Activated T-helper 2 cell treated with anti-CD3 and anti-CD28 coated beads, Interferon-gamma antibody, Interleukin-2, Interleukin-4, amounts not matched to agents 10 μg/mL and 5 μg/mL and 100 μg/mL, durations not matched to agents 14 hours and 24 hours and 36 hours (primary cell): Measurements from ENCODE around the gene AIFM3. TPM values are rescaled to one million over a fixed set of nuclear protein-coding genes. Genes with fewer than 3 reads are reported as not detected.
"Not testable (repeated sequence)": the region's sequence is repeated elsewhere in the genome, so short reads cannot be mapped to it uniquely, and the experiment has no call there.

Experiments
- DNase-seq: peaks from one replicate; pipeline ENCODE4 v3.0.0; 2021; ENCODE audit warnings: low spot score
- H3K27ac Mint-ChIP-seq: one replicate; pipeline ENCODE4 v1.8.0; 2021; ENCODE audit warnings: mixed read lengths
- H3K27me3 Mint-ChIP-seq: one replicate; pipeline ENCODE4 v1.8.0; 2021; ENCODE audit warnings: low read depth, mixed read lengths
- H3K36me3 Mint-ChIP-seq: one replicate; pipeline ENCODE4 v1.8.0; 2021; ENCODE audit warnings: low read depth, mixed read lengths
- H3K4me1 Mint-ChIP-seq: one replicate; pipeline ENCODE4 v1.8.0; 2021; ENCODE audit warnings: low read depth, mixed read lengths
- H3K4me3 Mint-ChIP-seq: one replicate; pipeline ENCODE4 v1.8.0; 2021; ENCODE audit warnings: low read depth, mild to moderate bottlenecking, moderate library complexity, mixed read lengths
- H3K9me3 Mint-ChIP-seq: one replicate; pipeline ENCODE4 v1.8.0; 2021; ENCODE audit warnings: mixed read lengths
- intact Hi-C: fragments of 100-400 bp; cut with micrococcal nuclease; formaldehyde crosslinking; loops from one replicate; pipeline ENCODE4 v1.15.1; 2023
- total RNA-seq: library from RNA; stranded (reverse); gene quantifications from 2 replicates; pipeline ENCODE4 v1.2.3, GENCODE V29; 2022

The AIFM3 gene
- total RNA-seq, 1 donor from 2014 or later = 0.23 TPM

- Mint-ChIP-seq H3K9me3 (no peaks in the 10 kb centered on the region), H3K4me3 (no peak overlapping the region), H3K27me3 (peaks cover 20% of the 10 kb centered on the region), H3K4me1 (peaks cover 9% of the 10 kb centered on the region), H3K36me3 (no peaks in the 10 kb centered on the region), H3K27ac (no peak overlapping the region)
- intact Hi-C loops = no loop called here
- no peak for DNase-seq
Observed at GRCh38 chr22:20965888-20966855, 883 bp upstream of the AIFM3 start.

- no peak for DNase-seq
- Mint-ChIP-seq H3K36me3 (no peaks in the 10 kb centered on the region), H3K27ac (no peak overlapping the region), H3K4me3 (no peak overlapping the region), H3K27me3 (peaks cover 20% of the 10 kb centered on the region), H3K4me1 (peaks cover 5% of the 10 kb centered on the region), H3K9me3 (no peaks in the 10 kb centered on the region)
- intact Hi-C loops = no loop called here
Observed at GRCh38 chr22:20967697-20968211, 699 bp downstream of the AIFM3 start.

- no peak overlapping the region for H3K4me3 Mint-ChIP-seq
- no peak for DNase-seq
- H3K9me3 Mint-ChIP-seq = no peaks in the 10 kb centered on the region
- H3K27ac Mint-ChIP-seq = no peak overlapping the region
- H3K27me3 Mint-ChIP-seq = peaks cover 16% of the 10 kb centered on the region
- intact Hi-C loops = no loop called here
- H3K36me3 Mint-ChIP-seq = no peaks in the 10 kb centered on the region
- H3K4me1 Mint-ChIP-seq = peaks cover 5% of the 10 kb centered on the region
Observed at GRCh38 chr22:20968281-20968977, 1.4 kb downstream of the AIFM3 start.

GRCh38 chr22:20970939-20971657 is 4.0 kb downstream of the AIFM3 start:
- intact Hi-C loops = no loop called here
- H3K27ac Mint-ChIP-seq = no peak overlapping the region
- no peak for DNase-seq
- H3K36me3 Mint-ChIP-seq = no peaks in the 10 kb centered on the region
- H3K27me3 Mint-ChIP-seq = peaks cover under 1% of the 10 kb centered on the region
- no peaks in the 10 kb centered on the region for H3K9me3 Mint-ChIP-seq
- no peaks in the 10 kb centered on the region for H3K4me1 Mint-ChIP-seq
- H3K4me3 Mint-ChIP-seq = no peak overlapping the region

- H3K4me3 Mint-ChIP-seq, DNase-seq, H3K27ac Mint-ChIP-seq, H3K36me3 Mint-ChIP-seq, intact Hi-C loops, H3K9me3 Mint-ChIP-seq, H3K27me3 Mint-ChIP-seq, H3K4me1 Mint-ChIP-seq: not testable (repeated sequence)
Observed at GRCh38 chr22:20972014-20972694, 5.1 kb downstream of the AIFM3 start.

GRCh38 chr22:20972933-20973577 is 6.0 kb downstream of the AIFM3 start:
- H3K36me3 Mint-ChIP-seq = no peaks in the 10 kb centered on the region

GRCh38 chr22:20973634-20974286 is 6.7 kb downstream of the AIFM3 start:
- H3K4me1 Mint-ChIP-seq = peaks cover under 1% of the 10 kb centered on the region
- H3K36me3 Mint-ChIP-seq = no peaks in the 10 kb centered on the region
- intact Hi-C loops = no loop called here
- H3K4me3 Mint-ChIP-seq = no peak overlapping the region
- H3K9me3 Mint-ChIP-seq = peaks cover 8% of the 10 kb centered on the region
- no peaks in the 10 kb centered on the region for H3K27me3 Mint-ChIP-seq
- no peak overlapping the region for H3K27ac Mint-ChIP-seq
- DNase-seq = no peak

More at GRCh38 chr22:20972933-20973577, 6.0 kb downstream of the AIFM3 start:
- Mint-ChIP-seq H3K27ac (no peak overlapping the region), H3K4me1 (no peaks in the 10 kb centered on the region), H3K9me3 (peaks cover 1% of the 10 kb centered on the region), H3K27me3 (no peaks in the 10 kb centered on the region), H3K4me3 (no peak overlapping the region)
- intact Hi-C loops = no loop called here
- no peak for DNase-seq

- Mint-ChIP-seq H3K4me1 (peaks cover 6% of the 10 kb centered on the region), H3K27me3 (no peaks in the 10 kb centered on the region), H3K4me3 (no peak overlapping the region)
Observed at GRCh38 chr22:20974336-20974955, 7.4 kb downstream of the AIFM3 start.

GRCh38 chr22:20975541-20976290 is 8.7 kb downstream of the AIFM3 start:
- intact Hi-C loops = no loop called here

More at GRCh38 chr22:20974336-20974955, 7.4 kb downstream of the AIFM3 start:
- H3K36me3 Mint-ChIP-seq = peaks cover 3% of the 10 kb centered on the region
- H3K27ac Mint-ChIP-seq = no peak overlapping the region
- H3K9me3 Mint-ChIP-seq = peaks cover 12% of the 10 kb centered on the region
- intact Hi-C loops = no loop called here
- no peak for DNase-seq

GRCh38 chr22:20976291-20976877 is 9.3 kb downstream of the AIFM3 start:
- intact Hi-C loops = no loop called here
- H3K27me3 Mint-ChIP-seq = no peaks in the 10 kb centered on the region
- peaks cover 20% of the 10 kb centered on the region for H3K4me1 Mint-ChIP-seq
- H3K27ac Mint-ChIP-seq = no peak overlapping the region
- no peak overlapping the region for H3K4me3 Mint-ChIP-seq
- peaks cover 12% of the 10 kb centered on the region for H3K9me3 Mint-ChIP-seq
- H3K36me3 Mint-ChIP-seq = peaks cover 3% of the 10 kb centered on the region
- no peak for DNase-seq

More at GRCh38 chr22:20975541-20976290, 8.7 kb downstream of the AIFM3 start:
- peaks cover 3% of the 10 kb centered on the region for H3K36me3 Mint-ChIP-seq
- no peak overlapping the region for H3K27ac Mint-ChIP-seq
- H3K27me3 Mint-ChIP-seq = no peaks in the 10 kb centered on the region
- no peak for DNase-seq
- H3K4me1 Mint-ChIP-seq = peaks cover 14% of the 10 kb centered on the region
- H3K4me3 Mint-ChIP-seq = no peak overlapping the region
- peaks cover 12% of the 10 kb centered on the region for H3K9me3 Mint-ChIP-seq
